GM12801 (cell line): ENCODE results near the gene FTO.

Experiments
- CTCF ChIP-seq: IDR thresholded peaks from one replicate; pipeline ENCODE4 v1.5.1; 2011; ENCODE audit warnings: control low read depth; ENCODE audit not compliant: insufficient read length; ENCODE audit errors: extremely low read depth

The FTO gene

DNA sequence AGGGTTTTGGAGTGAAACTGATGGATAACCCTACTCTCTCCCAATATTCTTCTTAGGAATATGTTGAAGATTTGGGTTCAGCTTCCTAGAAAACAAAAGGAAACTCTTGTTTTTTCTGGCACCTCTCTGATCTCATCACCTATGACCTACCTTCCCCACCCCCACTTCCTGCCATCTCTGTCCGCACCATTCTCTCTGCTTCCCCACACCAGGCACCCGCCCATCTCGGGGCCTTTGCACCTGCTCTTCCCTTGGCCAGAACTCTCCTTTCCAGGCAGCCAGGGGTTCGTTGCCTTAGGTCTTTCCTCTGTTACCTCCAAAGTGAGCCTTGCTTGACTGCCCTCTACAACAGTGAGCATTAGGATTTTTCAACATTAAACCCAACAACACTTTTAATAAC, 423.0 kb downstream of the FTO start:
- TF ChIP-seq CTCF: no peak

DNA sequence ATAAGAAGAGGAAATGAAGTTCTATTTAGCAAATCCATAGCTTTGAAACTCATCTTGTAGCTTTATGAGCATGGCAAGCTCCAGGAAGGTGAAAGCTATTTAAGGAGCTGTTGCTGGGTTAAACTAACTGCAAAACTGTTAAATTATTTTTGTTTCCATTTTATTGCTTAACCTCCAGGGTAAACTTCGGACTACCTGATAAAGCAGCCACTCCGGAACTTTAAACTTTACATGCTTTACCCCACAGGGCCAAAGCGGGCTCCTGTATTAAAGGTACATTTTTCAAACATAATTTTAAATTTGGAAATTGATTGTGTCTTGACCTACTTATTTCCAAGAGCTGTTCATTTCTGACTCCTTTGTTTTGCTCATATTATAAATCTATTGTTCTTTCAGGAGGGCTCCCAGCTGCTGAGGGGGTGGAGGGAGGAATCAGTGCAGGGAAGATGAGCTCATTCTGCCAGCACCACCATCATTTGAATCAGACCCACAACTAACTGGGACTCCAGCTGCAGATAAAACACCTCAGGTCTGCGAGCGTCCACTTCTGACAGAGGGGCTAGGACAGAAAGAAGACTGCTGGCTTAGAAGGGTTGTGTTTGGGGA, 424.8 kb downstream of the FTO start:
- no peak for TF ChIP-seq CTCF

DNA sequence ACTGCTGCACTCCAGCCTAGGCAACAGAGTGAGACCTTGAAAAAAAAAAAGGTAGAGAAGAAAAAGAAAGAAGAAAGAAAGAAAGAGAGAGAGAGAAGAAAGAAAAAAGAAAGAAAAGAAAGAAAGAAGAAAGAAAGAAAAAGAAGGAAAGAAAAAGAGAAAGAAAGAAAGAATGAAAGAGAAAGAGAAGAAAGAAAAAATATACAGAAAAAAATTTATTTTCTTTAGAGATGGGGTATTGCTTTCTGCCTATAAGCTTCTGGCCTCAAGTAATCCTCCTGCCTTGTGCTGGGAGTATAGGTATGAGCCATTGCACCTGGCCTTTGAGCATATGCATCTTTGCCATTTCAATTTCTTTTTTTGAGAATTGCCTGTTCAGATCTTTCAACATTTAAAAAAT, 425.9 kb downstream of the FTO start:
- no peak for TF ChIP-seq CTCF

DNA sequence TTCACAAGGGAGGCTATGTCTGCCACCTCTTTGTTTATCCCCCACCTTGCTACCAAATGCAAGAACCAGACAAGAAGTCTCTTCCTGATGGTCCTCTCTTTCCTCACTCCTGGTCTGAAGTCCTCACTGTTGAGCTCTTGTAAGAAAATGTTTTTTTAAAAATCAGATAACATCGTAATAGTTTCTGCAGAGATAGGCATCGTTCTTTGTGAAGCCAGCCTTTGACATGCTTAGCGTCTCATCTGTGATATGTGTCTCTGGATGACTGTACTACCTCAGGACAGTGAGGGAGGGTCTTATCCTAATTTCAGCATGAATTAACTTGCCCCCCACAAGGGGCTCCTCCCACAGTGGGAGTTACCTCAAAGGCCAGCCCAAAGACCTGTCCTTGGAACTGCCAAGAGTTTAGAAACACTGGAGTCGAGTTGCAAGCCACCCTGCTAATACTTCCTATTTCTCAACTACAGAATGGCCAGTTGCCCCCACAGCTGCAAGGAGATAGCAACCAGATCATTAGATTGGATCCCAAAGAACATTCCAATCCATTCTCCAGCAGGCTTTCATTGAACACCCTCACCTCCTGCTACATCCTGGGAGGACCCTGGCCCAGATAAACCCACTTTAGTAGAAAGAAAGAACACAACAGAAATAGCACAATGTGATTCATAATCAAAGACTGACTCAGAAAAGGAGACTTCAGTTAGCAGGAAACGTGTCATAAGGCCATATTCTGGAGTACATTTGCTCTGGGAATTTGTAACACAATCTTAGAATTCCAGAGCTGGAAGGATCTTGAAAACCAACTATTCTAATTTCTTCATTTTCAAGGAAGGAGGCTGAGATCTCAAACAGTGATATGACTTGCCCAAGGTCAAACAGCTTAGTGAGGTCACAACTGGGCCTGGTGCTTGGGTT, 431.7 kb downstream of the FTO start:
- TF ChIP-seq CTCF: no peak

DNA sequence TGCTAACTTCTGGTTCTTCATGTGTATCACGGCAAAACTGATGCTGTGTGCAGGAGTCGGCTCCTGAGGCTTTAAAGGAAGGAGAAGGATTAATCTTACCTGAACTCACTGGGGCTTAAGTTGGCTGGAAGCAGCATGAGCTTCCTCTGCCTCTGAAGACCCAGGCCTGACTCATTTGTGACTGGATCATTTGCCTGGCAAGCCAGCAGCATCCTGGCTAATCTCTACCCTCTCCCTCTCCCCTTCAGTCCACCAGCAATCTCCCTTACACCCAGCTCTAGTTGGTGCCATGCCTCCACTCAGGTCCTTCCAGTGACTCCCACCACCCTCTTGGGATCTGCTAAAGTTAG, 432.3 kb downstream of the FTO start:
- no peak for TF ChIP-seq CTCF

- TF ChIP-seq CTCF: no peak
These were observed 436.3 kb downstream of the FTO start for GRCh38 chr16:54140057-54140787.

DNA sequence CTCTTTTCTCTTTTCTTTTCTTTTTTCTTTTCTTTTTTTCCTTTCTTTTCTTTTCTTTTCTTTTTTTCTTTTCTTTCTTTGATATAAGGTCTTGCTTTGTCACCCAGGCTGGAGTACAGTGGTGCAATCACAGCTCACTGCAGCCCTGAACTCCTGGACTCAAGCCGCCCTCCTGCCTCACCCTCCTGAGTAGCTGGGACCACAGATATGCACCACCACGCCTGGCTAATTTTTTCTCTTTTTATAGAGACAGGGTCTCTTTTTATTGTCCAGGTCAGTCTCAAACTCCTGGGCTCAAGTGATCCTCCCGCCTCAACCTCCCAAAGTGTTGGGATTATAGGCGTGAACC, 436.8 kb downstream of the FTO start:
- no peak for TF ChIP-seq CTCF
